T-cell (primary cell): ENCODE data around the gene DUS2. TPM values are rescaled to one million over a fixed set of nuclear protein-coding genes. Genes with fewer than 3 reads are reported as not detected.

Source experiments
- ATAC-seq, 4 experiments: fragments of 200-7000 bp in 3 of 4; fragments of 150-1000 bp in 1 of 4; cut with Tn5 transposase; replicated peaks in 1 of 4; 1 replicate in 3 of 4; 2 replicates in 1 of 4; pipeline ENCODE4 v1.10.0; 2021; ENCODE audit warnings: moderate library complexity in 3 of 4, mild to moderate bottlenecking in 2 of 4, moderate number of reproducible peaks in 1 of 4
- CTCF ChIA-PET, 2 donors: fragments of 300-600 bp; sonication (Branson Sonifier 250); formaldehyde crosslinking; loops; one replicate each; lab custom pipeline; 2022; ENCODE audit warnings: antibody characterized with exemption in 2 of 2; lab: Charles Lee
- POLR2A ChIA-PET, 2 donors: fragments of 300-600 bp; sonication (Branson Sonifier 250); formaldehyde crosslinking; loops; one replicate each; lab custom pipeline; 2022; ENCODE audit warnings: antibody characterized with exemption in 2 of 2; lab: Charles Lee
- DNase-seq, 35 experiments: peaks; one replicate each; pipeline versions ENCODE4 v3.0.0 to v3.0.0-alpha.2; 2013 to 2023
- H3K27ac ChIP-seq: one replicate; pipeline ENCODE4 v1.5.1; 2013; ENCODE audit warnings: low read length
- H3K27me3 ChIP-seq, 2 experiments: replicated peaks in 1 of 2; 1 replicate in 1 of 2; 2 replicates in 1 of 2; pipeline versions ENCODE4 v1.6.1 to v1.7.0; 2013; ENCODE audit warnings: low read length in 1 of 2, mixed read lengths in 1 of 2; ENCODE audit not compliant: control insufficient read depth in 2 of 2, insufficient read depth in 2 of 2; ENCODE audit errors: extremely low read depth in 1 of 2
- H3K36me3 ChIP-seq, 2 donors: 1 replicate in 1 of 2; 2 replicates in 1 of 2; pipeline versions ENCODE4 v1.6.1 to v1.7.0; 2013; ENCODE audit warnings: low read length in 1 of 2; ENCODE audit not compliant: control insufficient read depth in 2 of 2, insufficient read depth in 1 of 2; ENCODE audit errors: extremely low read depth in 1 of 2
- H3K4me1 ChIP-seq, 2 experiments: 1 replicate in 1 of 2; 2 replicates in 1 of 2; pipeline versions ENCODE4 v1.6.1 to v1.7.0; 2013; ENCODE audit warnings: low read length in 2 of 2, mixed read lengths in 1 of 2; ENCODE audit not compliant: insufficient read depth in 2 of 2, control insufficient read depth in 1 of 2; ENCODE audit errors: extremely low read depth in 1 of 2
- H3K4me3 ChIP-seq, 2 donors: 1 replicate in 1 of 2; 2 replicates in 1 of 2; pipeline versions ENCODE4 v1.5.1 to v1.7.0; 2013; ENCODE audit warnings: mild to moderate bottlenecking in 2 of 2, low read length in 1 of 2, moderate library complexity in 1 of 2; ENCODE audit not compliant: control insufficient read depth in 1 of 2; ENCODE audit errors: extremely low read depth in 1 of 2
- H3K9me3 ChIP-seq: 2 replicates; pipeline ENCODE4 v1.7.0; 2013
- H3K27ac Mint-ChIP-seq, 2 donors: one replicate each; pipeline ENCODE4 v1.8.0; 2020 to 2021; ENCODE audit warnings: mild to moderate bottlenecking in 2 of 2, mixed read lengths in 2 of 2
- H3K27me3 Mint-ChIP-seq, 2 donors: one replicate each; pipeline ENCODE4 v1.8.0; 2021 to 2022; ENCODE audit warnings: mixed read lengths in 2 of 2
- H3K36me3 Mint-ChIP-seq: one replicate; pipeline ENCODE4 v1.8.0; 2021; ENCODE audit warnings: mixed read lengths
- H3K4me1 Mint-ChIP-seq, 3 donors: one replicate each; pipeline ENCODE4 v1.8.0; 2020 to 2022; ENCODE audit warnings: mixed read lengths in 3 of 3, mild to moderate bottlenecking in 1 of 3
- H3K4me3 Mint-ChIP-seq, 3 donors: one replicate each; pipeline ENCODE4 v1.8.0; 2020 to 2022; ENCODE audit warnings: mild to moderate bottlenecking in 3 of 3, mixed read lengths in 3 of 3, moderate library complexity in 3 of 3
- H3K9me3 Mint-ChIP-seq, 3 donors: one replicate each; pipeline ENCODE4 v1.8.0; 2020 to 2022; ENCODE audit warnings: mixed read lengths in 3 of 3
- WGBS: methylation state at CpG from one replicate; pipeline ENCODE4 v1.1.5; 2013; ENCODE audit warnings: missing lambda C conversion rate; ENCODE audit not compliant: insufficient coverage; 5-methylcytosine and 5-hydroxymethylcytosine counted together
- total RNA-seq, 35 experiments: library from RNA in 6 of 35; stranded (reverse) in 6 of 35; fragments of 120-200 nt in 1 of 35; gene quantifications; one replicate each; pipeline versions ENCODE4 v1.2.1 to v1.2.4 and lab custom pipeline; 2013 to 2026

DUS2 gene
- total RNA-seq, 5 donors from 2014 or later (not counting 1 experiment from before 2014, with no cell fraction given) = 14.5 to 19.4 (median 15.8) TPM

GRCh38 chr16:68077866-68078700 lies 55.0 kb downstream of the DUS2 start:
- Mint-ChIP-seq H3K27ac (peak overlapping the region; percentile 97), H3K4me1 (peaks cover 88 to 89% (median 89%) of the 10 kb centered on the region in 3 donors), H3K9me3 (no peaks in the 10 kb centered on the region), H3K36me3 (peaks cover 29% of the 10 kb centered on the region), H3K4me3 (peak overlapping the region in 1 of 3 donors; percentile 83), H3K27me3 (no peaks in the 10 kb centered on the region)
- H3K9me3 ChIP-seq = no peaks in the 10 kb centered on the region
- H3K36me3 ChIP-seq = peaks cover 0 to 5% of the 10 kb centered on the region in 2 donors
- peaks cover 58 to 100% of the 10 kb centered on the region in 2 experiments for H3K4me1 ChIP-seq
- H3K27ac ChIP-seq = peak overlapping the region; percentile 78
- WGBS = 84% methylated on average over 3 of the region's 7 CpGs
- CTCF ChIA-PET = interaction anchor here (0.6 kb wide), 2 partner anchors 70 to 96 kb away, joined by 3 to 4 read pairs; no protein-coding TSS in a partner anchor
- no peak for ATAC-seq
- POLR2A ChIA-PET = no interaction called here
- no peak overlapping the region for H3K4me3 ChIP-seq
- DNase-seq = no peak
- H3K27me3 ChIP-seq = no peaks in the 10 kb centered on the region

- CTCF ChIA-PET = interaction anchor here (0.5 to 0.6 kb wide), 2 partner anchors 69 to 148 kb away, joined by 4 to 8 read pairs; no protein-coding TSS in a partner anchor
- H3K36me3 Mint-ChIP-seq = peaks cover 26% of the 10 kb centered on the region
- H3K4me3 Mint-ChIP-seq = peak overlapping the region in 1 of 3 donors; percentile 83
- DNase-seq = no peak
- 86% methylated on average over 8 of the region's 8 CpGs for WGBS
- no peak for ATAC-seq
- Histone ChIP-seq H3K4me1 (peaks cover 66 to 100% of the 10 kb centered on the region in 2 experiments), H3K27ac (peak overlapping the region; percentile 78), H3K4me3 (no peak overlapping the region), H3K27me3 (no peaks in the 10 kb centered on the region), H3K36me3 (peaks cover 0 to 3% of the 10 kb centered on the region in 2 donors), H3K9me3 (no peaks in the 10 kb centered on the region)
- peak overlapping the region; percentile 97 for H3K27ac Mint-ChIP-seq
- POLR2A ChIA-PET = no interaction called here
- no peaks in the 10 kb centered on the region for H3K9me3 Mint-ChIP-seq
- no peaks in the 10 kb centered on the region for H3K27me3 Mint-ChIP-seq
- peaks cover 90 to 93% (median 93%) of the 10 kb centered on the region in 3 donors for H3K4me1 Mint-ChIP-seq
Measured at GRCh38 chr16:68078701-68079375, 55.8 kb downstream of the DUS2 start.

GRCh38 chr16:68079376-68079625 lies 56.2 kb downstream of the DUS2 start:
- Histone ChIP-seq H3K36me3 (peaks cover 0 to 3% of the 10 kb centered on the region in 2 donors), H3K4me1 (peaks cover 65 to 100% of the 10 kb centered on the region in 2 experiments), H3K4me3 (peak overlapping the region in 1 of 2 donors; percentile 3), H3K9me3 (no peaks in the 10 kb centered on the region), H3K27me3 (no peaks in the 10 kb centered on the region), H3K27ac (peak overlapping the region; percentile 78)
- H3K4me3 Mint-ChIP-seq = peak overlapping the region; percentile 62 to 83 (median 64)
- ChIA-PET POLR2A (interaction anchor here in 1 of 2 donors (0.8 kb wide), 1 partner anchor 10 kb away, joined by 5 read pairs; no protein-coding TSS in a partner anchor), CTCF (interaction anchor here in 1 of 2 donors (0.5 to 0.6 kb wide), 2 partner anchors 148 to 1077 kb away, joined by 5 to 8 read pairs; no protein-coding TSS in a partner anchor)
- H3K36me3 Mint-ChIP-seq = peaks cover 23% of the 10 kb centered on the region
- no peaks in the 10 kb centered on the region for H3K27me3 Mint-ChIP-seq
- peak overlapping the region; percentile 97 for H3K27ac Mint-ChIP-seq
- H3K9me3 Mint-ChIP-seq = no peaks in the 10 kb centered on the region
- ATAC-seq (no peak), DNase-seq (no peak)
- H3K4me1 Mint-ChIP-seq = peaks cover 90 to 93% (median 93%) of the 10 kb centered on the region in 3 donors

GRCh38 chr16:68079626-68080344 lies 56.7 kb downstream of the DUS2 start:
- H3K9me3 ChIP-seq = no peaks in the 10 kb centered on the region
- H3K27me3 ChIP-seq = no peaks in the 10 kb centered on the region
- ChIA-PET POLR2A (interaction anchor here (0.5 to 0.8 kb wide), 5 partner anchors 10 to 1341 kb away, joined by 3 to 5 read pairs (median 3); partner anchors contain the start of gene DUS2 (in 1 of the 2)), CTCF (interaction anchor here (0.5 to 0.7 kb wide), 6 partner anchors 9 to 1489 kb away, joined by 3 to 8 read pairs (median 4); no protein-coding TSS in a partner anchor)
- peaks cover 0 to 3% of the 10 kb centered on the region in 2 donors for H3K36me3 ChIP-seq
- peaks cover 60 to 100% of the 10 kb centered on the region in 2 experiments for H3K4me1 ChIP-seq
- WGBS = 0% methylated on average over 4 of the region's 13 CpGs
- Mint-ChIP-seq H3K9me3 (no peaks in the 10 kb centered on the region), H3K4me3 (peak overlapping the region; percentile 62 to 83 (median 64)), H3K27me3 (no peaks in the 10 kb centered on the region), H3K4me1 (peaks cover 87 to 91% (median 90%) of the 10 kb centered on the region in 3 donors), H3K36me3 (peaks cover 23% of the 10 kb centered on the region), H3K27ac (peak overlapping the region; percentile 97)
- DNase-seq (peak; percentile 48 to 81 (median 67)), ATAC-seq (peak; percentile 53 to 69 (median 64))
- peak overlapping the region; percentile 78 for H3K27ac ChIP-seq
- H3K4me3 ChIP-seq = peak overlapping the region; percentile 3 to 53

GRCh38 chr16:68081861-68082628 lies 59.0 kb downstream of the DUS2 start:
- DNase-seq (peak in 1 of 35 experiments; percentile 12), ATAC-seq (no peak)
- Mint-ChIP-seq H3K27ac (peak overlapping the region; percentile 93 to 97), H3K4me1 (peaks cover 71 to 75% (median 73%) of the 10 kb centered on the region in 3 donors), H3K4me3 (peak overlapping the region in 1 of 3 donors; percentile 83), H3K27me3 (no peaks in the 10 kb centered on the region), H3K36me3 (peaks cover 10% of the 10 kb centered on the region), H3K9me3 (no peaks in the 10 kb centered on the region)
- ChIA-PET CTCF (interaction anchor here (0.5 to 0.7 kb wide), 3 partner anchors 12 to 146 kb away, joined by 3 read pairs; no protein-coding TSS in a partner anchor), POLR2A (no interaction called here)
- H3K27me3 ChIP-seq = no peaks in the 10 kb centered on the region
- H3K4me3 ChIP-seq = no peak overlapping the region
- H3K36me3 ChIP-seq = no peaks in the 10 kb centered on the region
- peak overlapping the region; percentile 86 for H3K27ac ChIP-seq
- peaks cover 59 to 79% of the 10 kb centered on the region in 2 experiments for H3K4me1 ChIP-seq
- H3K9me3 ChIP-seq = no peaks in the 10 kb centered on the region
